Astrocyte (in vitro differentiated cells and primary cell): ENCODE results near the gene BACH2. TPM values are rescaled to one million over a fixed set of nuclear protein-coding genes. Genes with fewer than 3 reads are reported as not detected.

Experiments
- DNase-seq: peaks from one replicate; pipeline ENCODE4 v3.0.0-alpha.2; 2010; ENCODE audit warnings: low read depth
- FAIRE-seq: peaks from 2 replicates; lab custom pipeline; 2011; peaks lifted over from hg19 to GRCh38; lab: Jason Lieb, UNC
- H2AFZ ChIP-seq: 2 replicates; pipeline ENCODE4 v1.6.0; 2012; ENCODE audit warnings: low read depth, low read length, inconsistent platforms
- H3K27ac ChIP-seq: 2 replicates; pipeline ENCODE4 v1.5.1; 2011; ENCODE audit warnings: low read depth, low read length, inconsistent platforms
- H3K27me3 ChIP-seq: 2 replicates; pipeline ENCODE4 v1.6.0; 2011; ENCODE audit warnings: low read length, inconsistent platforms; ENCODE audit not compliant: insufficient read depth
- H3K36me3 ChIP-seq: 2 replicates; pipeline ENCODE4 v1.5.1; 2011; ENCODE audit warnings: low read length, inconsistent platforms; ENCODE audit not compliant: insufficient read depth
- H3K4me1 ChIP-seq: 2 replicates; pipeline ENCODE4 v1.5.1; 2011; ENCODE audit warnings: low read length, inconsistent platforms; ENCODE audit not compliant: insufficient read depth
- H3K4me2 ChIP-seq: 2 replicates; pipeline ENCODE4 v1.6.0; 2012; ENCODE audit warnings: low read length, inconsistent platforms
- H3K4me3 ChIP-seq: 2 replicates; pipeline ENCODE4 v1.5.1; 2011; ENCODE audit warnings: low read depth, mild to moderate bottlenecking, low read length, inconsistent platforms; ENCODE audit not compliant: insufficient read depth
- H3K79me2 ChIP-seq: 2 replicates; pipeline ENCODE4 v1.6.0; 2012; ENCODE audit warnings: mild to moderate bottlenecking, low read length, inconsistent platforms; ENCODE audit not compliant: insufficient read depth
- H3K9ac ChIP-seq: 2 replicates; pipeline ENCODE4 v1.6.0; 2012; ENCODE audit warnings: mild to moderate bottlenecking, low read length, inconsistent platforms
- H3K9me3 ChIP-seq: 2 replicates; pipeline ENCODE4 v1.5.1; 2012; ENCODE audit warnings: low read depth, mild to moderate bottlenecking, low read length, inconsistent platforms; ENCODE audit not compliant: insufficient read depth
- H4K20me1 ChIP-seq: 2 replicates; pipeline ENCODE4 v1.6.0; 2012; ENCODE audit warnings: low read length, inconsistent platforms; ENCODE audit not compliant: insufficient read depth
- H3K27ac Mint-ChIP-seq: one replicate; pipeline ENCODE4 v1.8.0; 2021; ENCODE audit warnings: mild to moderate bottlenecking, mixed read lengths; ENCODE audit not compliant: unreplicated experiment
- H3K27me3 Mint-ChIP-seq: one replicate; pipeline ENCODE4 v1.8.0; 2021; ENCODE audit warnings: low read depth, mixed read lengths; ENCODE audit not compliant: unreplicated experiment
- H3K36me3 Mint-ChIP-seq: one replicate; pipeline ENCODE4 v1.8.0; 2021; ENCODE audit warnings: low read depth, mixed read lengths; ENCODE audit not compliant: unreplicated experiment
- H3K4me1 Mint-ChIP-seq: one replicate; pipeline ENCODE4 v1.8.0; 2021; ENCODE audit warnings: low read depth, mixed read lengths; ENCODE audit not compliant: unreplicated experiment
- H3K4me3 Mint-ChIP-seq: one replicate; pipeline ENCODE4 v1.8.0; 2021; ENCODE audit warnings: mild to moderate bottlenecking, moderate library complexity, mixed read lengths; ENCODE audit not compliant: unreplicated experiment
- H3K9me3 Mint-ChIP-seq: one replicate; pipeline ENCODE4 v1.8.0; 2021; ENCODE audit warnings: mild to moderate bottlenecking, mixed read lengths; ENCODE audit not compliant: unreplicated experiment
- CTCF ChIP-seq: IDR thresholded peaks from 2 replicates; pipeline ENCODE4 v1.5.1; 2011; ENCODE audit warnings: low read depth, mild to moderate bottlenecking, inconsistent platforms, low read length, moderate library complexity; ENCODE audit not compliant: insufficient read depth
- EZH2 ChIP-seq: IDR thresholded peaks from 2 replicates; pipeline ENCODE4 v1.6.1; 2012; ENCODE audit warnings: mild to moderate bottlenecking, low read length, inconsistent platforms; ENCODE audit not compliant: insufficient read depth
- total RNA-seq: library from RNA; stranded (reverse); gene quantifications from 2 replicates; pipeline ENCODE4 v1.2.1, GENCODE V29; 2021

Gene BACH2
- total RNA-seq, 1 donor from 2014 or later = 17.5 TPM

- Histone ChIP-seq H2AFZ (no peak overlapping the region), H3K4me2 (no peak overlapping the region), H3K9ac (no peak overlapping the region), H3K36me3 (no peaks in the 10 kb centered on the region), H3K27me3 (no peaks in the 10 kb centered on the region), H3K4me1 (no peaks in the 10 kb centered on the region), H4K20me1 (no peaks in the 10 kb centered on the region), H3K79me2 (no peaks in the 10 kb centered on the region), H3K27ac (no peak overlapping the region), H3K9me3 (no peaks in the 10 kb centered on the region), H3K4me3 (no peak overlapping the region)
- Mint-ChIP-seq H3K9me3 (no peaks in the 10 kb centered on the region), H3K4me1 (peaks cover 12% of the 10 kb centered on the region), H3K36me3 (no peaks in the 10 kb centered on the region), H3K4me3 (no peak overlapping the region), H3K27me3 (no peaks in the 10 kb centered on the region), H3K27ac (no peak overlapping the region)
- FAIRE-seq = no peak
- no peak for DNase-seq
- no peak for TF ChIP-seq EZH2
- TF ChIP-seq CTCF = no peak
These were observed 63.4 kb downstream of the BACH2 start for GRCh38 chr6:90233213-90233612.

GRCh38 chr6:90231798-90232197 is 64.8 kb downstream of the BACH2 start:
- Histone ChIP-seq H2AFZ (no peak overlapping the region), H3K4me2 (no peak overlapping the region), H3K36me3 (no peaks in the 10 kb centered on the region), H4K20me1 (no peaks in the 10 kb centered on the region), H3K4me3 (no peak overlapping the region), H3K79me2 (no peaks in the 10 kb centered on the region), H3K9ac (no peak overlapping the region), H3K27me3 (no peaks in the 10 kb centered on the region), H3K27ac (no peak overlapping the region), H3K9me3 (no peaks in the 10 kb centered on the region), H3K4me1 (no peaks in the 10 kb centered on the region)
- peaks cover 26% of the 10 kb centered on the region for H3K4me1 Mint-ChIP-seq
- no peaks in the 10 kb centered on the region for H3K9me3 Mint-ChIP-seq
- no peak overlapping the region for H3K27ac Mint-ChIP-seq
- DNase-seq (no peak), FAIRE-seq (no peak)
- no peak overlapping the region for H3K4me3 Mint-ChIP-seq
- H3K36me3 Mint-ChIP-seq = no peaks in the 10 kb centered on the region
- no peak for TF ChIP-seq CTCF
- TF ChIP-seq EZH2 = no peak
- H3K27me3 Mint-ChIP-seq = no peaks in the 10 kb centered on the region

GRCh38 chr6:90231308-90231707 is 65.3 kb downstream of the BACH2 start:
- no peak overlapping the region for H3K4me3 ChIP-seq
- Mint-ChIP-seq H3K27ac (no peak overlapping the region), H3K36me3 (no peaks in the 10 kb centered on the region), H3K9me3 (no peaks in the 10 kb centered on the region), H3K27me3 (no peaks in the 10 kb centered on the region), H3K4me3 (no peak overlapping the region), H3K4me1 (peaks cover 30% of the 10 kb centered on the region)
- H2AFZ ChIP-seq = no peak overlapping the region
- TF ChIP-seq EZH2 (no peak), CTCF (no peak)
- no peak overlapping the region for H3K4me2 ChIP-seq
- H3K9ac ChIP-seq = no peak overlapping the region
- DNase-seq = no peak
- FAIRE-seq = no peak
- no peaks in the 10 kb centered on the region for H3K79me2 ChIP-seq
- H3K9me3 ChIP-seq = no peaks in the 10 kb centered on the region
- H3K27ac ChIP-seq = no peak overlapping the region
- H4K20me1 ChIP-seq = no peaks in the 10 kb centered on the region
- H3K4me1 ChIP-seq = no peaks in the 10 kb centered on the region
- H3K27me3 ChIP-seq = no peaks in the 10 kb centered on the region
- H3K36me3 ChIP-seq = no peaks in the 10 kb centered on the region
